Gastroesophageal sphincter (tissue), 4 donors: ENCODE measurements around the gene F3. TPM values are rescaled to one million over a fixed set of nuclear protein-coding genes. Genes with fewer than 3 reads are reported as not detected.

Experiments
- ATAC-seq: fragments of 150-250 bp; one replicate; pipeline ENCODE4 v1.9.1; 2016; ENCODE audit warnings: mild to moderate bottlenecking, moderate library complexity
- H3K27ac ChIP-seq, 4 donors: fragments of 200-600 bp; sonication (generic) in 3 of 4; 1 replicate in 3 of 4; 2 replicates in 1 of 4; pipeline ENCODE4 v1.5.1; 2016 to 2019
- H3K27me3 ChIP-seq: fragments of 200-600 bp; sonication (generic); one replicate; pipeline ENCODE4 v1.5.1; 2019
- H3K36me3 ChIP-seq, 2 donors: fragments of 200-600 bp; sonication (generic); one replicate each; pipeline ENCODE4 v1.5.1; 2019; ENCODE audit warnings: control low read depth in 1 of 2
- H3K4me1 ChIP-seq, 3 donors: fragments of 200-600 bp; sonication (generic); 1 replicate in 2 of 3; 2 replicates in 1 of 3; pipeline ENCODE4 v1.5.1; 2016 to 2019; ENCODE audit warnings: control low read depth in 2 of 3
- H3K4me3 ChIP-seq, 2 donors: fragments of 200-600 bp; sonication (generic); one replicate each; pipeline ENCODE4 v1.5.1; 2019; ENCODE audit warnings: mild to moderate bottlenecking in 1 of 2, moderate library complexity in 1 of 2
- H3K9me3 ChIP-seq, 3 donors: fragments of 200-600 bp; sonication (generic); one replicate each; pipeline ENCODE4 v1.5.1; 2017 to 2019; ENCODE audit warnings: control low read depth in 2 of 3
- CTCF ChIP-seq, 4 experiments: fragments of 200-600 bp in 2 of 4; fragments of 450-650 bp in 2 of 4; sonication (generic) in 1 of 4; IDR thresholded peaks; one replicate each; pipeline ENCODE4 v1.5.1; 2017 to 2019; ENCODE audit warnings: antibody characterized with exemption in 4 of 4, mild to moderate bottlenecking in 2 of 4, moderate library complexity in 2 of 4
- EP300 ChIP-seq: sonication (generic); formaldehyde crosslinking; IDR thresholded peaks from one replicate; pipeline ENCODE4 v1.6.1; 2017; ENCODE audit warnings: antibody characterized with exemption, mild to moderate bottlenecking
- POLR2A ChIP-seq, 2 donors: fragments of 450-650 bp; IDR thresholded peaks; one replicate each; pipeline ENCODE4 v1.6.1; 2017; ENCODE audit warnings: antibody characterized with exemption in 2 of 2, mild to moderate bottlenecking in 2 of 2, moderate library complexity in 1 of 2
- POLR2AphosphoS5 ChIP-seq: sonication (generic); formaldehyde crosslinking; IDR thresholded peaks from one replicate; pipeline ENCODE4 v1.6.1; 2017; ENCODE audit warnings: antibody characterized with exemption
- WGBS, 2 donors: methylation state at CpG; one replicate each; pipeline ENCODE4 v1.1.5; 2018; ENCODE audit warnings: low coverage in 1 of 2; 5-methylcytosine and 5-hydroxymethylcytosine counted together
- total RNA-seq, 4 donors: library from RNA; depleted of rRNA; stranded (reverse); fragments of >200 nt; gene quantifications; one replicate each; pipeline ENCODE4 v1.1.0, GENCODE V29; 2016

F3 gene
- total RNA-seq, 4 donors from 2014 or later: 15.4 to 110 (median 19.0) TPM

- ATAC-seq: no peak
- no peak overlapping the region for H3K4me3 ChIP-seq
- H3K27me3 ChIP-seq: peaks cover 17% of the 10 kb centered on the region
- 63 to 65% methylated on average over 4 of the region's 4 CpGs for WGBS, 2 donors
- peak overlapping the region in 3 of 4 donors; percentile 9 to 61 (median 44) for H3K27ac ChIP-seq
- peaks cover 0 to 39% (median 9%) of the 10 kb centered on the region in 3 donors for H3K4me1 ChIP-seq
- H3K36me3 ChIP-seq: no peaks in the 10 kb centered on the region
- TF ChIP-seq POLR2AphosphoS5: no peak
- TF ChIP-seq EP300: no peak
- TF ChIP-seq CTCF (IDR thresholded peaks at IDR 0.05): no peak
- no peak for TF ChIP-seq POLR2A (IDR thresholded peaks at IDR 0.05)
- H3K9me3 ChIP-seq: no peaks in the 10 kb centered on the region
Observed at GRCh38 chr1:94543893-94544635, 2.5 kb upstream of the F3 start.

- 38 to 44% methylated on average over 1 of the region's 1 CpG for whole genome bisulfite sequencing, 2 donors
- peaks cover 17% of the 10 kb centered on the region for H3K27me3 ChIP-seq
- peak overlapping the region in 2 of 4 donors; percentile 83 to 95 for H3K27ac ChIP-seq
- peaks cover 0 to 39% (median 9%) of the 10 kb centered on the region in 3 donors for H3K4me1 ChIP-seq
- no peaks in the 10 kb centered on the region for H3K9me3 ChIP-seq
- no peak for TF ChIP-seq EP300
- TF ChIP-seq POLR2AphosphoS5: no peak
- ATAC-seq: no peak
- H3K4me3 ChIP-seq: peak overlapping the region in 1 of 2 donors; percentile 74
- no peaks in the 10 kb centered on the region for H3K36me3 ChIP-seq
Observed at GRCh38 chr1:94543001-94543400, 1.4 kb upstream of the F3 start.

- Histone ChIP-seq H3K27me3 (peaks cover 17% of the 10 kb centered on the region), H3K9me3 (no peaks in the 10 kb centered on the region), H3K4me3 (peak overlapping the region; percentile 61 to 74), H3K36me3 (no peaks in the 10 kb centered on the region), H3K27ac (peak overlapping the region; percentile 51 to 95 (median 84)), H3K4me1 (peaks cover 0 to 39% (median 9%) of the 10 kb centered on the region in 3 donors)
- ATAC-seq: peak; percentile 17
- WGBS, 2 donors: 3% methylated on average over 8 to 11 of the region's 26 CpGs
- TF ChIP-seq CTCF (IDR thresholded peaks at IDR 0.05): peak in 1 of 4 experiments; percentile 1
- TF ChIP-seq EP300: no peak
- TF ChIP-seq POLR2A (IDR thresholded peaks at IDR 0.05): no peak
- peak; percentile 26 for TF ChIP-seq POLR2AphosphoS5
Observed at GRCh38 chr1:94542088-94542870, 720 bp upstream of the F3 start.

GRCh38 chr1:94540440-94541245, 916 bp downstream of the F3 start:
- peak overlapping the region in 3 of 4 donors; percentile 83 to 95 (median 86) for H3K27ac ChIP-seq
- H3K9me3 ChIP-seq: no peaks in the 10 kb centered on the region
- H3K27me3 ChIP-seq: peaks cover 17% of the 10 kb centered on the region
- no peak for ATAC-seq
- TF ChIP-seq POLR2A (IDR thresholded peaks at IDR 0.05) (no peak), CTCF (IDR thresholded peaks at IDR 0.05) (no peak), POLR2AphosphoS5 (no peak), EP300 (no peak)
- H3K4me1 ChIP-seq: peaks cover 0 to 39% (median 9%) of the 10 kb centered on the region in 3 donors
- WGBS, 2 donors: 53 to 73% methylated on average over 9 to 10 of the region's 23 CpGs
- peaks cover 0 to 8% of the 10 kb centered on the region in 2 donors for H3K36me3 ChIP-seq
- H3K4me3 ChIP-seq: peak overlapping the region; percentile 61 to 74

GRCh38 chr1:94539496-94539895, 2.1 kb downstream of the F3 start:
- peaks cover 0 to 17% of the 10 kb centered on the region in 2 donors for H3K36me3 ChIP-seq
- no peak for ATAC-seq
- TF ChIP-seq CTCF (IDR thresholded peaks at IDR 0.05) (no peak), EP300 (no peak), POLR2A (IDR thresholded peaks at IDR 0.05) (no peak), POLR2AphosphoS5 (no peak)

More at GRCh38 chr1:94539496-94539895, 2.1 kb downstream of the F3 start:
- 80 to 89% methylated on average over 1 to 3 of the region's 3 CpGs for WGBS, 2 donors
- H3K27me3 ChIP-seq: peaks cover 17% of the 10 kb centered on the region
- H3K4me3 ChIP-seq: peak overlapping the region in 1 of 2 donors; percentile 74
- H3K4me1 ChIP-seq: peaks cover 0 to 35% (median 9%) of the 10 kb centered on the region in 3 donors
- H3K27ac ChIP-seq: peak overlapping the region in 2 of 4 donors; percentile 14 to 32
- H3K9me3 ChIP-seq: no peaks in the 10 kb centered on the region
